Karpas-422 (cell line): Measurements from ENCODE around the gene SPINK13. TPM values are rescaled to one million over a fixed set of nuclear protein-coding genes. Genes with fewer than 3 reads are reported as not detected.
"Not testable (repeated sequence)": the region's sequence is repeated elsewhere in the genome, so short reads cannot be mapped to it uniquely, and the experiment has no call there.

Experiments used
- DNase-seq: peaks from one replicate; pipeline ENCODE4 v3.0.0-alpha.2; 2015
- H2AFZ ChIP-seq: fragments of 200-600 bp; sonication (generic); 2 replicates; pipeline ENCODE4 v1.6.1; 2014; ENCODE audit warnings: antibody characterized with exemption, low read length, mixed read lengths
- H3K27ac ChIP-seq: fragments of 200-600 bp; sonication (generic); 2 replicates; pipeline ENCODE4 v1.5.1; 2014; ENCODE audit warnings: mild to moderate bottlenecking, low read length, moderate library complexity
- H3K27me3 ChIP-seq: fragments of 200-600 bp; sonication (generic); 2 replicates; pipeline ENCODE4 v1.6.1; 2014; ENCODE audit warnings: low read length, mixed read lengths
- H3K36me3 ChIP-seq: fragments of 200-600 bp; sonication (generic); 2 replicates; pipeline ENCODE4 v1.6.1; 2014; ENCODE audit warnings: low read length, mixed read lengths; ENCODE audit not compliant: insufficient read depth
- H3K4me1 ChIP-seq: fragments of 200-600 bp; sonication (generic); 2 replicates; pipeline ENCODE4 v1.6.1; 2014; ENCODE audit warnings: mild to moderate bottlenecking, low read length, mixed read lengths
- H3K4me2 ChIP-seq: fragments of 200-600 bp; sonication (generic); 2 replicates; pipeline ENCODE4 v1.6.1; 2014; ENCODE audit warnings: low read length, low read depth, mild to moderate bottlenecking; ENCODE audit not compliant: poor library complexity, severe bottlenecking
- H3K4me3 ChIP-seq: fragments of 200-600 bp; sonication (generic); 2 replicates; pipeline ENCODE4 v1.5.1; 2014; ENCODE audit warnings: mild to moderate bottlenecking, antibody characterized with exemption, low read length, mixed read lengths
- H3K79me2 ChIP-seq: fragments of 200-600 bp; sonication (generic); 2 replicates; pipeline ENCODE4 v1.6.1; 2014; ENCODE audit warnings: mild to moderate bottlenecking, low read length, mixed read lengths
- H3K9ac ChIP-seq: fragments of 200-600 bp; sonication (generic); 2 replicates; pipeline ENCODE4 v1.6.0; 2014; ENCODE audit warnings: low read length
- H3K9me2 ChIP-seq: fragments of 200-600 bp; sonication (generic), shearing (Covaris generic); replicated peaks from 2 replicates; pipeline ENCODE4 v1.6.0; 2014; ENCODE audit warnings: mild to moderate bottlenecking, low read length, moderate library complexity; ENCODE audit not compliant: insufficient read depth
- H3K9me3 ChIP-seq: fragments of 300-700, 200-600 bp; sonication (generic); 2 replicates; pipeline ENCODE4 v1.6.1; 2014; ENCODE audit warnings: low read length, mixed read lengths
- H4K20me1 ChIP-seq: fragments of 200-600 bp; sonication (generic); 2 replicates; pipeline ENCODE4 v1.6.1; 2014; ENCODE audit warnings: mild to moderate bottlenecking, antibody characterized with exemption, low read length, low read depth; ENCODE audit not compliant: insufficient read depth
- total RNA-seq: library from RNA; depleted of rRNA; stranded (reverse); fragments of >200 nt; shearing (Covaris generic); gene quantifications from 2 replicates; pipeline ENCODE4 v1.2.3, GENCODE V29; 2014; ENCODE audit warnings: low replicate concordance

The SPINK13 gene
- total RNA-seq, 1 experiment from 2014 or later, result not detected

GRCh38 chr5:148248894-148249293, 19.7 kb upstream of the SPINK13 start:
- H3K36me3 ChIP-seq, result no peaks in the 10 kb centered on the region

DNA sequence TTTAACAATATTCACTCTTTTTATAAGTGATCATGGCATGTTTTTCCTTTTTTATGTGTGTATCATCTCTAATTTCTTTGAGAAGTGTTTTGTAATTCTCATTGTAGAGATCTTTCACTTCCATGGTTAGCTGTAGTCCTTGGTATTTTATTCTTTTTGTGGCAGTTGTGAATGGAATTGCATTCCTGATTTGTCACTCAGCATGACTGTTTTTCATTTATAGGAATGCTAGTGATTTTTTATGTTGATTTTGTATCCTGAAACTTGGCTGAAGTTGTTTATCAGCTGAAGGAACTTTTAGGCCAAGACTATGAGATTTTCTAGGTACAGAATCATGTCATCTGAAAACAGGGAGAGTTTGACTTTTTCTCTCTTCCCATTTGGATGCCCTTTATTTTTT, 13.1 kb upstream of the SPINK13 start:
- Histone ChIP-seq H3K36me3 (no peaks in the 10 kb centered on the region), H3K27me3 (no peaks in the 10 kb centered on the region), H3K79me2 (no peaks in the 10 kb centered on the region), H3K9me2 (no peaks in the 10 kb centered on the region), H3K4me3 (no peak overlapping the region), H3K9me3 (no peaks in the 10 kb centered on the region), H3K9ac (no peak overlapping the region), H3K27ac (no peak overlapping the region), H2AFZ (no peak overlapping the region), H4K20me1 (no peaks in the 10 kb centered on the region), H3K4me1 (no peaks in the 10 kb centered on the region), H3K4me2 (no peak overlapping the region)
- no peak for DNase-seq

More at GRCh38 chr5:148248894-148249293, 19.7 kb upstream of the SPINK13 start:
- Histone ChIP-seq H3K79me2 (no peaks in the 10 kb centered on the region), H3K27ac (no peak overlapping the region), H3K27me3 (no peaks in the 10 kb centered on the region), H3K4me3 (no peak overlapping the region), H2AFZ (no peak overlapping the region), H3K9me2 (no peaks in the 10 kb centered on the region), H4K20me1 (no peaks in the 10 kb centered on the region), H3K9ac (no peak overlapping the region), H3K9me3 (no peaks in the 10 kb centered on the region), H3K4me2 (no peak overlapping the region), H3K4me1 (no peaks in the 10 kb centered on the region)
- DNase-seq, result no peak

- Histone ChIP-seq H3K27me3 (no peaks in the 10 kb centered on the region), H3K4me1 (no peaks in the 10 kb centered on the region), H3K9ac (no peak overlapping the region), H3K4me3 (no peak overlapping the region), H3K4me2 (no peak overlapping the region), H3K9me2 (no peaks in the 10 kb centered on the region), H2AFZ (no peak overlapping the region), H4K20me1 (no peaks in the 10 kb centered on the region), H3K27ac (no peak overlapping the region), H3K9me3 (no peaks in the 10 kb centered on the region), H3K79me2 (no peaks in the 10 kb centered on the region), H3K36me3 (no peaks in the 10 kb centered on the region)
- no peak for DNase-seq
Observed at GRCh38 chr5:148259288-148259687, 9.3 kb upstream of the SPINK13 start.

DNA sequence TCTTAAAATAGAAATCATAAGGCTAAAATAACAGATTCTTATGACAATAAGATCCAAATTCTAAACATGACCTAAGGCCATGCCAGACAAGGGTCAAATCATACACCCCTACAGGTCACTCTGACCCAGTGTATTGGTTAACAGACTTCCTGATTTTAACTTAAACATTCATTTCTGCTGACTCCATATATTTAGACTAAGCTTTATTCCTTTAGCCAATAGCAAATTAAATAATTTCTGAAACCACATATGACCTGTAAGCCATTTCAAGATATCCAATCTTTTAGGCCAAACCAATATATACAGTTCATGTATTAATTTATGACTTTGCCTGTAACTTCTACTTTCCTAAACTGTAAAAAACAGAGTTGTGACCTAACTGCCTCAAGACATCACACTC, 7.4 kb upstream of the SPINK13 start:
- H4K20me1 ChIP-seq, result no peaks in the 10 kb centered on the region
- no peaks in the 10 kb centered on the region for H3K9me2 ChIP-seq

DNA sequence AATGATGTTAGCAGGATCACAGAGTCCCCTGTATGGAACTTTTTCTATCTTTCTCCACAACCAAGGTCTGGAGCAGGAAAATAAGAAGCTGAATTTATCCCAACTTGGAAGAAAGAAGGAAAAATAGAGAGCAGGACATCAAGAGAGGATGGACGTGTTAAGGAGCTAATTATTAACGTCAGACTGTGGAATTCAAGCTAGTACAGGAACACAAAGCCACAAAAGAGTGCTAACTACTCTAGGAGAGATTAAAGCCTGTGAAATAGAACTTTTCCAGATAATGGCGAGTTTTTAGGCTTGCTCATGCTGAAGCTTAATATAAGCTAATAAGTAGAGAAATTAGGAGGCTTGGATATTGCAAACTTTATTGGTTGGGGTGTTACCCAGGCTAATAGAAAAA, 632 bp upstream of the SPINK13 start:
- DNase-seq, result no peak
- no peaks in the 10 kb centered on the region for H4K20me1 ChIP-seq
- no peaks in the 10 kb centered on the region for H3K9me2 ChIP-seq
- H3K4me2 ChIP-seq, result no peak overlapping the region
- H3K36me3 ChIP-seq, result no peaks in the 10 kb centered on the region
- H3K27me3 ChIP-seq, result no peaks in the 10 kb centered on the region
- no peaks in the 10 kb centered on the region for H3K9me3 ChIP-seq
- no peak overlapping the region for H3K27ac ChIP-seq
- H3K4me1 ChIP-seq, result no peaks in the 10 kb centered on the region
- no peak overlapping the region for H2AFZ ChIP-seq
- H3K79me2 ChIP-seq, result no peaks in the 10 kb centered on the region
- H3K9ac ChIP-seq, result no peak overlapping the region
- H3K4me3 ChIP-seq, result no peak overlapping the region

More for the DNA sequence above, 7.4 kb upstream of the SPINK13 start:
- no peak overlapping the region for H3K4me2 ChIP-seq
- H3K27me3 ChIP-seq, result no peaks in the 10 kb centered on the region
- no peaks in the 10 kb centered on the region for H3K36me3 ChIP-seq
- no peak overlapping the region for H3K9ac ChIP-seq
- H3K4me1 ChIP-seq, result no peaks in the 10 kb centered on the region
- no peak overlapping the region for H3K27ac ChIP-seq
- no peak overlapping the region for H3K4me3 ChIP-seq
- DNase-seq, result no peak
- H3K9me3 ChIP-seq, result no peaks in the 10 kb centered on the region
- H2AFZ ChIP-seq, result no peak overlapping the region
- H3K79me2 ChIP-seq, result no peaks in the 10 kb centered on the region

DNA sequence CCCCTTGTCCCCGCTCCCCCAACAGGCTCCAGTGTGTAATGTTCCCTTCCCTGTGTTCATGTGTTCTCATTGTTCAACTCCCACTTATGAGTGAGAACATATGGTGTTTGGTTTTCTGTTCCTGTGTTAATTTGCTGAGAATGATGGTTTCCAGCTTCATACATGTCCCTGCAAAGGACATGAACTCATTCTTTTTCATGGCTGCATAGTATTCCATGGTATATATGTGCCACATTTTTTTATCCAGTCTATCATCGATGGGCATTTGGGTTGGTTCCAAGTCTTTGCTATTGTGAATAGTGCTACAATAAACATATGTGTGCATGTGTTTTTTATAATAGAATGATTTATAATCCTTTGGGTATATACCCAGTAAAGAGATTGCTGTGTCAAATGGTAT, 6.5 kb downstream of the SPINK13 start:
- H3K9me3 ChIP-seq, H2AFZ ChIP-seq, H3K9ac ChIP-seq, H3K27me3 ChIP-seq, H3K27ac ChIP-seq, H3K79me2 ChIP-seq, H4K20me1 ChIP-seq, H3K9me2 ChIP-seq, H3K36me3 ChIP-seq, H3K4me3 ChIP-seq, DNase-seq, H3K4me2 ChIP-seq, H3K4me1 ChIP-seq: not testable (repeated sequence)

- not testable (repeated sequence) for H4K20me1 ChIP-seq, H3K27ac ChIP-seq, H3K4me2 ChIP-seq, H3K79me2 ChIP-seq, H2AFZ ChIP-seq, H3K9ac ChIP-seq, H3K36me3 ChIP-seq, DNase-seq, H3K4me1 ChIP-seq, H3K9me3 ChIP-seq, H3K9me2 ChIP-seq, H3K4me3 ChIP-seq, H3K27me3 ChIP-seq
Observed at GRCh38 chr5:148280893-148281292, 12.3 kb downstream of the SPINK13 start.

- not testable (repeated sequence) for H3K4me1 ChIP-seq, H3K27me3 ChIP-seq, H3K9me3 ChIP-seq, DNase-seq, H3K4me2 ChIP-seq, H4K20me1 ChIP-seq, H3K27ac ChIP-seq, H3K79me2 ChIP-seq, H3K36me3 ChIP-seq, H3K4me3 ChIP-seq, H3K9ac ChIP-seq, H2AFZ ChIP-seq, H3K9me2 ChIP-seq
Observed at GRCh38 chr5:148281336-148281735, 12.7 kb downstream of the SPINK13 start.
